ENCODE measurements around the gene NBDY. TPM values are rescaled to one million over a fixed set of nuclear protein-coding genes. Genes with fewer than 3 reads are reported as not detected.

The NBDY gene
- total and polyA plus RNA-seq, 7 donors: 5.2 to 15.6 (median 6.7) TPM

GRCh38 chrX:56746996-56747395 lies 18.0 kb downstream of the NBDY start:
- no peak overlapping the region for H3K4me3 ChIP-seq
- no peaks in the 10 kb centered on the region for H3K36me3 ChIP-seq (ENCODE audit: insufficient read depth in 1 of 2, low read depth in 1 of 2)
- DNase-seq (no peak), ATAC-seq (no peak)
- intact Hi-C loops (cut with DNase I): no loop called here
- H3K27me3 ChIP-seq (ENCODE audit: insufficient read depth in 3 of 3, low read length in 2 of 3): peaks cover 0 to 35% (median 0%) of the 10 kb centered on the region in 3 donors
- no peak overlapping the region for H3K27ac ChIP-seq
- H3K4me1 ChIP-seq: no peaks in the 10 kb centered on the region
- 75 to 85% (median 83%) methylated on average over 1 of the region's 1 CpG for WGBS, 3 donors
- TF ChIP-seq CTCF (IDR thresholded peaks at IDR 0.05): no peak
- H3K9me3 ChIP-seq: peaks cover 5% of the 10 kb centered on the region

GRCh38 chrX:56751071-56751470 lies 22.0 kb downstream of the NBDY start:
- ATAC-seq (no peak), DNase-seq (no peak)
- Histone ChIP-seq H3K36me3 (ENCODE audit: insufficient read depth in 1 of 2, low read depth in 1 of 2) (no peaks in the 10 kb centered on the region), H3K4me3 (no peak overlapping the region), H3K27ac (no peak overlapping the region), H3K4me1 (no peaks in the 10 kb centered on the region), H3K9me3 (no peaks in the 10 kb centered on the region), H3K27me3 (ENCODE audit: insufficient read depth in 3 of 3, low read length in 2 of 3) (peaks cover 0 to 38% (median 0%) of the 10 kb centered on the region in 3 donors)
- no peak for TF ChIP-seq CTCF (IDR thresholded peaks at IDR 0.05)
- intact Hi-C loops (cut with DNase I): no loop called here

GRCh38 chrX:56757327-56757726 lies 28.3 kb downstream of the NBDY start:
- no peak for ATAC-seq
- Histone ChIP-seq H3K27me3 (ENCODE audit: insufficient read depth in 3 of 3, low read length in 2 of 3) (peaks cover 0 to 6% (median 0%) of the 10 kb centered on the region in 3 donors), H3K27ac (no peak overlapping the region), H3K4me3 (no peak overlapping the region), H3K36me3 (ENCODE audit: insufficient read depth in 1 of 2, low read depth in 1 of 2) (no peaks in the 10 kb centered on the region), H3K4me1 (no peaks in the 10 kb centered on the region), H3K9me3 (no peaks in the 10 kb centered on the region)
- no peak for DNase-seq
- intact Hi-C loops (cut with DNase I): loop anchor here in 1 of 2 donors (5.0 kb wide), 1 partner anchor 40 kb away; no protein-coding TSS in a partner anchor
- TF ChIP-seq CTCF (IDR thresholded peaks at IDR 0.05): no peak
- 72 to 90% (median 88%) methylated on average over 7 of the region's 7 CpGs for WGBS, 3 donors

- no peaks in the 10 kb centered on the region for H3K36me3 ChIP-seq (ENCODE audit: insufficient read depth in 1 of 2, low read depth in 1 of 2)
- TF ChIP-seq CTCF (IDR thresholded peaks at IDR 0.05): no peak
- ATAC-seq (no peak), DNase-seq (no peak)
- no peaks in the 10 kb centered on the region for H3K9me3 ChIP-seq
- intact Hi-C loops (cut with DNase I): loop anchor here in 1 of 2 donors (5.0 kb wide), 1 partner anchor 39 kb away; no protein-coding TSS in a partner anchor
- 77 to 96% (median 93%) methylated on average over 4 of the region's 4 CpGs for WGBS, 3 donors
- H3K27me3 ChIP-seq (ENCODE audit: insufficient read depth in 3 of 3, low read length in 2 of 3): peaks cover 0 to 4% (median 0%) of the 10 kb centered on the region in 3 donors
- H3K4me1 ChIP-seq: no peaks in the 10 kb centered on the region
- no peak overlapping the region for H3K4me3 ChIP-seq
- H3K27ac ChIP-seq: no peak overlapping the region
Measured at GRCh38 chrX:56758456-56758855, 29.4 kb downstream of the NBDY start.
